Retinal pigment epithelial cell (primary cell): ENCODE results near the gene MAP3K10.

ENCODE experiments used
- DNase-seq: peaks from one replicate; pipeline ENCODE4 v3.0.0-alpha.2; 2010; ENCODE audit warnings: low read depth
- H3K4me3 ChIP-seq: 2 replicates; pipeline ENCODE4 v1.5.1; 2011; ENCODE audit warnings: mild to moderate bottlenecking, low read length, control low read depth, moderate library complexity
- CTCF ChIP-seq: conservative IDR thresholded peaks from 2 replicates; pipeline ENCODE4 v1.5.1; 2011; ENCODE audit warnings: low read depth, low read length, control low read depth, inconsistent platforms

Gene MAP3K10

GRCh38 chr19:40247178-40247577 is 56.0 kb downstream of the MAP3K10 start:
- H3K4me3 ChIP-seq, result no peak overlapping the region
- no peak for TF ChIP-seq CTCF
- DNase-seq, result no peak

- DNase-seq, result no peak
Observed at GRCh38 chr19:40247735-40248262, 56.6 kb downstream of the MAP3K10 start.

GRCh38 chr19:40249201-40249600 is 58.0 kb downstream of the MAP3K10 start:
- no peak overlapping the region for H3K4me3 ChIP-seq
- DNase-seq, result no peak
- no peak for TF ChIP-seq CTCF

More at GRCh38 chr19:40247735-40248262, 56.6 kb downstream of the MAP3K10 start:
- no peak for TF ChIP-seq CTCF
- H3K4me3 ChIP-seq, result no peak overlapping the region

- no peak for TF ChIP-seq CTCF
- no peak overlapping the region for H3K4me3 ChIP-seq
- DNase-seq, result no peak
Observed at GRCh38 chr19:40249781-40250180, 58.6 kb downstream of the MAP3K10 start.

- H3K4me3 ChIP-seq, result no peak overlapping the region
- TF ChIP-seq CTCF, result no peak
Observed at GRCh38 chr19:40251244-40251643, 60.0 kb downstream of the MAP3K10 start.

GRCh38 chr19:40251991-40252390 is 60.8 kb downstream of the MAP3K10 start:
- no peak overlapping the region for H3K4me3 ChIP-seq
- TF ChIP-seq CTCF, result no peak
- DNase-seq, result no peak

More at GRCh38 chr19:40251244-40251643, 60.0 kb downstream of the MAP3K10 start:
- DNase-seq, result no peak

GRCh38 chr19:40252395-40252794 is 61.2 kb downstream of the MAP3K10 start:
- no peak overlapping the region for H3K4me3 ChIP-seq
- no peak for TF ChIP-seq CTCF
- no peak for DNase-seq
